Neutrophil (primary cell): ENCODE measurements around the gene MYOCD.

Source experiments
- H3K27ac ChIP-seq: fragments of 200-600 bp; sonication (generic); 2 replicates; pipeline ENCODE4 v1.5.1; 2016; ENCODE audit warnings: mild to moderate bottlenecking, moderate library complexity
- H3K27me3 ChIP-seq: fragments of 200-600 bp; sonication (generic); 2 replicates; pipeline ENCODE4 v1.6.0; 2016; ENCODE audit warnings: mild to moderate bottlenecking
- H3K36me3 ChIP-seq: fragments of 200-600 bp; sonication (generic); 2 replicates; pipeline ENCODE4 v1.5.1; 2017
- H3K4me1 ChIP-seq, 2 experiments: fragments of 200-600 bp in 1 of 2; sonication (generic) in 1 of 2; 1 replicate in 1 of 2; 2 replicates in 1 of 2; pipeline versions ENCODE4 v1.5.1 to v1.6.1; 2013 to 2016; ENCODE audit warnings: low read depth in 1 of 2, low read length in 1 of 2, mild to moderate bottlenecking in 1 of 2, moderate library complexity in 1 of 2; ENCODE audit not compliant: control insufficient read depth in 1 of 2, insufficient read depth in 1 of 2
- H3K4me3 ChIP-seq, 2 experiments: fragments of 200-600 bp in 1 of 2; sonication (generic) in 1 of 2; 1 replicate in 1 of 2; 2 replicates in 1 of 2; pipeline ENCODE4 v1.5.1; 2013 to 2016; ENCODE audit warnings: low read depth in 1 of 2, low read length in 1 of 2, mild to moderate bottlenecking in 1 of 2, moderate library complexity in 1 of 2
- H3K9me3 ChIP-seq: fragments of 200-600 bp; sonication (generic); 2 replicates; pipeline ENCODE4 v1.5.1; 2016
- TF ChIP-seq, protein P1 (sequence below): fragments of 200-600 bp; sonication (generic); IDR thresholded peaks from 2 replicates; pipeline ENCODE4 v1.5.1; 2016; ENCODE audit warnings: antibody characterized with exemption

MYOCD gene

DNA sequence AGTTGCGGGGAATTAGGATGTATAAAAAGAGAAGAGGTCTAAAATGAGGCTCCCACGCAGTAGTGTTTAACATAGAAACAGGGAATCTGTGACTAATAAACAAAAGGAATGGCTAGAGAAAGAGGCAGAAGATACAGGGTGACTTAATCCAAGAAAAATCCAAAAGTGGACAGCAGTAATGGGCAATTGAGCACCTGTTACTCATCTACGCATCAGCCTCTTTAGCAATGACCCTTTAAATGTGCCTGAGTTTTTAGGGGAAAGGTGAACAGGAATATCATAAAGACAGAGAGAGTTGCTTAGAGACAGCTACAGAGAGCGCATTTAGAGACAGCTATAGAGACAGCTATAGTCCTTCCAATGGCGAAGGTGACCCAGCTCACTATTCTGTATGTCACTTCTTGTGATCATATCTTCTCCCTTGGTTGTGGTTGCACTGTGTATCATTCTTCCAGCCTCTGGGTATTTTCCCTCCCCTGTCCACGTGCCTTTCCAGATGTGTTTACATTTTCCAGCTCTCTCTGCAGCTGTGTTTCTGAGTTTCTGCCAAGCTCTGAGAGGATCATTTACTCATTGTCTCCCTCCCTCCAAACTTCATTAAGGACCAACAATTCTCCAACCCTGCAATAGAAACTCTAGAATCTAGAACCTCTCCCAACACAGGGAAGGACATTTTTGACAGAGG, 61.5 kb downstream of the MYOCD start:
- Histone ChIP-seq H3K4me3 (no peak overlapping the region), H3K4me1 (no peaks in the 10 kb centered on the region), H3K36me3 (no peaks in the 10 kb centered on the region), H3K27ac (no peak overlapping the region), H3K9me3 (no peaks in the 10 kb centered on the region), H3K27me3 (no peaks in the 10 kb centered on the region)
- TF ChIP-seq, protein P1, sequence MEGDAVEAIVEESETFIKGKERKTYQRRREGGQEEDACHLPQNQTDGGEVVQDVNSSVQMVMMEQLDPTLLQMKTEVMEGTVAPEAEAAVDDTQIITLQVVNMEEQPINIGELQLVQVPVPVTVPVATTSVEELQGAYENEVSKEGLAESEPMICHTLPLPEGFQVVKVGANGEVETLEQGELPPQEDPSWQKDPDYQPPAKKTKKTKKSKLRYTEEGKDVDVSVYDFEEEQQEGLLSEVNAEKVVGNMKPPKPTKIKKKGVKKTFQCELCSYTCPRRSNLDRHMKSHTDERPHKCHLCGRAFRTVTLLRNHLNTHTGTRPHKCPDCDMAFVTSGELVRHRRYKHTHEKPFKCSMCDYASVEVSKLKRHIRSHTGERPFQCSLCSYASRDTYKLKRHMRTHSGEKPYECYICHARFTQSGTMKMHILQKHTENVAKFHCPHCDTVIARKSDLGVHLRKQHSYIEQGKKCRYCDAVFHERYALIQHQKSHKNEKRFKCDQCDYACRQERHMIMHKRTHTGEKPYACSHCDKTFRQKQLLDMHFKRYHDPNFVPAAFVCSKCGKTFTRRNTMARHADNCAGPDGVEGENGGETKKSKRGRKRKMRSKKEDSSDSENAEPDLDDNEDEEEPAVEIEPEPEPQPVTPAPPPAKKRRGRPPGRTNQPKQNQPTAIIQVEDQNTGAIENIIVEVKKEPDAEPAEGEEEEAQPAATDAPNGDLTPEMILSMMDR = no peak

- Histone ChIP-seq H3K9me3 (no peaks in the 10 kb centered on the region), H3K36me3 (no peaks in the 10 kb centered on the region), H3K4me1 (no peaks in the 10 kb centered on the region), H3K27me3 (no peaks in the 10 kb centered on the region), H3K27ac (no peak overlapping the region), H3K4me3 (no peak overlapping the region)
- TF ChIP-seq, protein P1 = no peak
Measured at GRCh38 chr17:12727881-12728280, 62.2 kb downstream of the MYOCD start.

- TF ChIP-seq, protein P1 = no peak
- H3K9me3 ChIP-seq = no peaks in the 10 kb centered on the region
Measured at GRCh38 chr17:12729086-12729485, 63.4 kb downstream of the MYOCD start.

GRCh38 chr17:12730421-12730820, 64.7 kb downstream of the MYOCD start:
- TF ChIP-seq, protein P1 = no peak
- no peak overlapping the region for H3K27ac ChIP-seq
- no peaks in the 10 kb centered on the region for H3K27me3 ChIP-seq
- no peak overlapping the region for H3K4me3 ChIP-seq
- no peaks in the 10 kb centered on the region for H3K9me3 ChIP-seq
- no peaks in the 10 kb centered on the region for H3K4me1 ChIP-seq
- no peaks in the 10 kb centered on the region for H3K36me3 ChIP-seq

More at GRCh38 chr17:12729086-12729485, 63.4 kb downstream of the MYOCD start:
- Histone ChIP-seq H3K27me3 (no peaks in the 10 kb centered on the region), H3K4me3 (no peak overlapping the region), H3K36me3 (no peaks in the 10 kb centered on the region), H3K27ac (no peak overlapping the region), H3K4me1 (no peaks in the 10 kb centered on the region)

GRCh38 chr17:12730931-12731521, 65.3 kb downstream of the MYOCD start:
- H3K9me3 ChIP-seq = no peaks in the 10 kb centered on the region
- H3K4me3 ChIP-seq = no peak overlapping the region
- H3K36me3 ChIP-seq = no peaks in the 10 kb centered on the region
- TF ChIP-seq, protein P1 = no peak
- H3K27me3 ChIP-seq = no peaks in the 10 kb centered on the region
- H3K4me1 ChIP-seq = no peaks in the 10 kb centered on the region
- H3K27ac ChIP-seq = no peak overlapping the region
